IPS DF 6.9 (cell line): ENCODE results near the gene NRP2.

ENCODE experiments used
- DNase-seq: peaks from one replicate; pipeline ENCODE4 v3.0.0-alpha.2; 2013; ENCODE audit warnings: low read depth, low spot score
- H3K27ac ChIP-seq: one replicate; pipeline ENCODE4 v1.5.1; 2013; ENCODE audit warnings: low read length, control low read depth
- H3K27me3 ChIP-seq: 2 replicates; pipeline ENCODE4 v1.6.1; 2013; ENCODE audit warnings: mild to moderate bottlenecking, low read length; ENCODE audit not compliant: control insufficient read depth, insufficient read depth
- H3K36me3 ChIP-seq: 2 replicates; pipeline ENCODE4 v1.6.1; 2013; ENCODE audit warnings: low read length; ENCODE audit not compliant: control insufficient read depth, insufficient read depth
- H3K4me1 ChIP-seq: 2 replicates; pipeline ENCODE4 v1.6.1; 2013; ENCODE audit warnings: low read length; ENCODE audit not compliant: control insufficient read depth, insufficient read depth
- H3K4me3 ChIP-seq: 2 replicates; pipeline ENCODE4 v1.5.1; 2013; ENCODE audit warnings: mild to moderate bottlenecking, low read length
- H3K9me3 ChIP-seq: 2 replicates; pipeline ENCODE4 v1.6.1; 2013; ENCODE audit warnings: low read length, inconsistent platforms; ENCODE audit not compliant: control insufficient read depth, insufficient read depth
- WGBS: extraction: QIAGEN DNeasy Blood & Tissue Kit; methylation state at CpG from one replicate; pipeline ENCODE4 v1.1.7; 2013; ENCODE audit warnings: mixed read lengths, missing lambda C conversion rate; ENCODE audit not compliant: insufficient read length, insufficient coverage; 5-methylcytosine and 5-hydroxymethylcytosine counted together

The NRP2 gene

GRCh38 chr2:205754924-205755321, 72.6 kb downstream of the NRP2 start:
- no peaks in the 10 kb centered on the region for H3K9me3 ChIP-seq
- no peaks in the 10 kb centered on the region for H3K36me3 ChIP-seq
- no peak overlapping the region for H3K27ac ChIP-seq
- H3K4me3 ChIP-seq = no peak overlapping the region
- H3K27me3 ChIP-seq = no peaks in the 10 kb centered on the region
- WGBS = no CpG with 5 or more reads among the region's 5 CpGs
- peaks cover 2% of the 10 kb centered on the region; the same call in 1 of the 2 replicates for H3K4me1 ChIP-seq
- no peak for DNase-seq

DNA sequence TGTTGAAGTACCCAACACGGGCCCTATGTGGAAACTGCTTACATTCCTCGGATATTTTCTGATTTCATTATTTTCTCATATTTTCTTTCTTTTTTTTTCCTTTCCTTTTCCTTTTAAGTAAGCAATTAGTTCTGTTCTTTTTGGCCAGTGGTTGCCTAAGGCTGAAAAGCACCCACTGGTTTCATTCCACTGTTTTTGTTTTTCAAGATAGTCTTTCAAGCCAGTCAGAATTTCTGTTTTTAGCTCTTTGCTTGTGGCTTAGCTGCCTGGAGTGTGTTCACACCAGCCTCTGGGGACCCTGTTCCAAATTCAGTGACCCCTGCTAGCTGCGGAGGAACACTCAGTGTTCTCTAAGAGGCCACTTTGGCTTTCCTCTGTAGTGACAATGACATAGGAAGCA, 73.6 kb downstream of the NRP2 start:
- Histone ChIP-seq H3K9me3 (no peaks in the 10 kb centered on the region), H3K4me1 (peaks cover 2% of the 10 kb centered on the region; the same call in 1 of the 2 replicates), H3K27ac (no peak overlapping the region), H3K27me3 (no peaks in the 10 kb centered on the region), H3K4me3 (no peak overlapping the region), H3K36me3 (no peaks in the 10 kb centered on the region)
- WGBS = no CpG with 5 or more reads among the region's 3 CpGs
- no peak for DNase-seq

DNA sequence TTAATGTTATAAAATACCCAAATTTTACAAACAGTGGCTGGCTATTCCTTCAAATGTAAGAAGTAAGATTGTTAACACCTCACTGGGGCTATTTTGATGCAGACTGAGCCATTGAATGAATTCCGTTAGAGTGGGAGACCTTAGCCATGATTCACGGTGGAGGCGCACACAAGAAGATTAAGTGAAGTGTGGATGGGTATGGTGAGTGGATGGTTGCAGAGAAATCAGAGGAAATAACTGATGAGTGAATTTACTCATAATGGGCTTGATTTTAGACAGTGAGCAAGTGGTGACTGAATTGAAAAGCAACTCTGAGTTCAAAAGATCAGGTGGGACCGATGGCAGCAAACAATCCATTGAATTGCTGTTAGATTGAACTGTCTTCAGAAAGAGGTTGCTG, 75.0 kb downstream of the NRP2 start:
- H3K27ac ChIP-seq = no peak overlapping the region
- no CpG with 5 or more reads among the region's 4 CpGs for WGBS
- no peaks in the 10 kb centered on the region for H3K9me3 ChIP-seq
- no peaks in the 10 kb centered on the region for H3K36me3 ChIP-seq
- DNase-seq = no peak
- no peaks in the 10 kb centered on the region for H3K4me1 ChIP-seq
- no peaks in the 10 kb centered on the region for H3K27me3 ChIP-seq
- no peak overlapping the region for H3K4me3 ChIP-seq

DNA sequence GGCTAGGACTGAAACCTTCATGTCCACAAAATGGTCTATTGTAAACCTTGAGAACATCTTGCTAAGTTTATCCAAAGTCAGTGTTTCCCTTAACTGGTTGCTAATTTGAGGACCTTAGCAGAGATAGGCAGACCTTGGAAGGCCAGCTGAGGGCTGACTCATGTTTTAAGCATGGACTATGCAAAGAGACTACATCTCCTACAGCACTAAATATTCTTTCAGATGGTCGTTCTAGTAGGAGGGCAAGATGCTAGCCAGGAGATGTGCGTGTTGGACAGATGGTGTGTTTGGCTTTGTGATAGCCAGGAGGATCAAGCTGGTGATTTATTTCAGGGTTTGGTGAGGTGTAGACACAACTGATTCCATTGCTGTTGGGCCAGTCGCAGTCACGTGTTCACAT, 75.8 kb downstream of the NRP2 start:
- Histone ChIP-seq H3K27me3 (no peaks in the 10 kb centered on the region), H3K4me1 (no peaks in the 10 kb centered on the region), H3K4me3 (no peak overlapping the region), H3K36me3 (no peaks in the 10 kb centered on the region), H3K27ac (no peak overlapping the region), H3K9me3 (no peaks in the 10 kb centered on the region)
- no peak for DNase-seq
- WGBS = no CpG with 5 or more reads among the region's 4 CpGs

DNA sequence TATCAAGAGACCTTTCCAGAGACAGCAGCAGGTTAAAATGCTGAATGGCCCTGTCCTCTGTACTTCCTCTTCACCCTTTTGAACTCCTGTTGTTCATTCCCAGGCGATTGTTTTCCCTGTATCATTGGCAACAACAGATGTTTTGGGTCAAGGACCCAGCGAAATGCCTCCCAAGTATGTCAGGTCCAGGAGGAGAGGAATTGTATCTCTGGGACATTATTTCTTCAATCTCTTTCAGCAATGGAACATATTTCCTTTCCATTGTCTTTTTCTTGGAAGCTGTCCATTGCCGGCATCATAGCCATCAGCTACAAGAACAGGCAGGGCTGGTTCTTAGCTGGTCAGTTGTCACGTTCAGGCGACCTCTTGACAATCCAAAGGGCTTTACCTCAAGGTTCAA, 76.2 kb downstream of the NRP2 start:
- WGBS = no CpG with 5 or more reads among the region's 5 CpGs
- Histone ChIP-seq H3K36me3 (no peaks in the 10 kb centered on the region), H3K27ac (no peak overlapping the region), H3K9me3 (no peaks in the 10 kb centered on the region), H3K27me3 (no peaks in the 10 kb centered on the region), H3K4me1 (peaks cover 1% of the 10 kb centered on the region; the same call in 1 of the 2 replicates), H3K4me3 (no peak overlapping the region)
- no peak for DNase-seq

GRCh38 chr2:205759257-205759656, 77.0 kb downstream of the NRP2 start:
- no CpG with 5 or more reads among the region's 4 CpGs for WGBS
- peaks cover 2% of the 10 kb centered on the region; the same call in 1 of the 2 replicates for H3K4me1 ChIP-seq
- no peak overlapping the region for H3K27ac ChIP-seq
- H3K36me3 ChIP-seq = no peaks in the 10 kb centered on the region
- H3K4me3 ChIP-seq = no peak overlapping the region
- DNase-seq = no peak
- H3K27me3 ChIP-seq = no peaks in the 10 kb centered on the region
- no peaks in the 10 kb centered on the region for H3K9me3 ChIP-seq

DNA sequence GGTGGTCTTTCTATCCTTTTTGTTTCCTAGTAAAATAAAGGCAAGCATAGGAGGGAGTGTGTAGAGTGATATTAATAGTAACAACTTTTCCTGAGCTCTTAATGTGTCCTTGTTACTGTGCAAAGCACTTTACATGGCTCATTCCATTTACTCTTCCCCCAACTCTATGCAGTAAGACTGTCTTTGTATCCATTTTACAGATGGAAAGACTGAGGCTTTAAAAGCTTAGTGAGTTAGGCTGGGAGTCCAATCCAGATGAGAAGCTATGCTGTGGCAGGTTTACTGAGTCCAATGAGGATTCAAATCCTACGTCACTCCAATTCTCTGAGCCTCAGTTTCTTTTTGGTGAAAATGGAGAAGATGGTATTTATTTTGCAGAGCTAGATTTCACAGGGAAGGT, 77.4 kb downstream of the NRP2 start:
- no peaks in the 10 kb centered on the region for H3K36me3 ChIP-seq
- H3K27ac ChIP-seq = no peak overlapping the region
- WGBS = no CpG with 5 or more reads among the region's 1 CpG
- H3K4me1 ChIP-seq = peaks cover 5% of the 10 kb centered on the region; the same call in 1 of the 2 replicates
- H3K4me3 ChIP-seq = no peak overlapping the region
- DNase-seq = no peak
- no peaks in the 10 kb centered on the region for H3K27me3 ChIP-seq
- H3K9me3 ChIP-seq = no peaks in the 10 kb centered on the region

DNA sequence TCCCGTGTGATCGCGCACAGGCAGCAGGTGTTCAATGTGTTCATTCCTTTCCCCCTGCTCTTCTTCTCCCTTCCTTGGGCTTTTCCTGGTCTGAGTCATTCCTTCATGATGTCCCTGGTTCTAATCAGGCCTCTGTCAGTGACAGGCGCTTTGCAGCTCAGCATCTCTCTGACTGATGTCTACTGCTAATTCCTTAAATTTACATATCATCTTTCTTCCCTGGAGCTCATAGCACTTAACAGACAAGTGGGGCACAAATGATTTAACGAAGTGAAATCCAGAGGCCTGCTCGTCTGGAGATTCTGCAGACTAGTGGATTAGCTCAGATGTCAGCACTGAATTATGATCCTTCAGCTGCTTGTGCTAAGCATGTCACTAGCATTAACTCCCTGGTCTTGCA, 77.9 kb downstream of the NRP2 start:
- no CpG with 5 or more reads among the region's 6 CpGs for WGBS
- no peak overlapping the region for H3K4me3 ChIP-seq
- no peaks in the 10 kb centered on the region for H3K27me3 ChIP-seq
- H3K36me3 ChIP-seq = no peaks in the 10 kb centered on the region
- no peaks in the 10 kb centered on the region for H3K9me3 ChIP-seq
- H3K27ac ChIP-seq = no peak overlapping the region
- DNase-seq = no peak
- peaks cover 5% of the 10 kb centered on the region; the same call in 1 of the 2 replicates for H3K4me1 ChIP-seq

- Histone ChIP-seq H3K9me3 (no peaks in the 10 kb centered on the region), H3K4me1 (peaks cover 5% of the 10 kb centered on the region; the same call in 1 of the 2 replicates), H3K27me3 (no peaks in the 10 kb centered on the region), H3K36me3 (no peaks in the 10 kb centered on the region), H3K27ac (no peak overlapping the region), H3K4me3 (no peak overlapping the region)
- DNase-seq = no peak
- no CpG with 5 or more reads among the region's 4 CpGs for WGBS
These were observed 79.1 kb downstream of the NRP2 start for GRCh38 chr2:205761421-205761820.

- Histone ChIP-seq H3K36me3 (no peaks in the 10 kb centered on the region), H3K4me1 (peaks cover 5% of the 10 kb centered on the region; the same call in 1 of the 2 replicates), H3K9me3 (no peaks in the 10 kb centered on the region), H3K27me3 (no peaks in the 10 kb centered on the region), H3K27ac (no peak overlapping the region), H3K4me3 (no peak overlapping the region)
- DNase-seq = no peak
These were observed 80.6 kb downstream of the NRP2 start for GRCh38 chr2:205762881-205763280.

DNA sequence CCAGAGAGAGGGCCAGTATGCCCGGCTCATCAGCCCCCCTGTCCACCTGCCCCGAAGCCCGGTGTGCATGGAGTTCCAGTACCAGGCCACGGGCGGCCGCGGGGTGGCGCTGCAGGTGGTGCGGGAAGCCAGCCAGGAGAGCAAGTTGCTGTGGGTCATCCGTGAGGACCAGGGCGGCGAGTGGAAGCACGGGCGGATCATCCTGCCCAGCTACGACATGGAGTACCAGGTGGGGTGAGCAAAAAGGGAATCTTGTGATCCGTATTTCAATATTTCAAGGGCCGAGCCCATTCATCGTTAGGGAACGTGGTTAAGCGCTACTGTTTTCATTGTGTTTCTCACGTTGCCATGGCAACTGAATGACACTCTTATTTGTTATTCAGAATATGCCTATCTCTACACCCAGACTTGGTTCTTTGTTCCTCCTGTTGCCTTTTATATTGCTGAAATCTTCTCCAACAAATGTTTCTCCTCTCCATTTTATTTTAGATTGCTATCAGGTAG, 81.5 kb downstream of the NRP2 start:
- H3K4me3 ChIP-seq = peak overlapping the region; percentile 27; the same call in 1 of the 2 replicates
- no peak overlapping the region for H3K27ac ChIP-seq
- no peaks in the 10 kb centered on the region for H3K9me3 ChIP-seq
- peak; percentile 64 for DNase-seq
- H3K4me1 ChIP-seq = peaks cover 5% of the 10 kb centered on the region; the same call in 1 of the 2 replicates
- no peaks in the 10 kb centered on the region for H3K36me3 ChIP-seq
- no CpG with 5 or more reads among the region's 21 CpGs for WGBS
- no peaks in the 10 kb centered on the region for H3K27me3 ChIP-seq
